ENCODE results near the gene TUBA4A.

TUBA4A gene

DNA sequence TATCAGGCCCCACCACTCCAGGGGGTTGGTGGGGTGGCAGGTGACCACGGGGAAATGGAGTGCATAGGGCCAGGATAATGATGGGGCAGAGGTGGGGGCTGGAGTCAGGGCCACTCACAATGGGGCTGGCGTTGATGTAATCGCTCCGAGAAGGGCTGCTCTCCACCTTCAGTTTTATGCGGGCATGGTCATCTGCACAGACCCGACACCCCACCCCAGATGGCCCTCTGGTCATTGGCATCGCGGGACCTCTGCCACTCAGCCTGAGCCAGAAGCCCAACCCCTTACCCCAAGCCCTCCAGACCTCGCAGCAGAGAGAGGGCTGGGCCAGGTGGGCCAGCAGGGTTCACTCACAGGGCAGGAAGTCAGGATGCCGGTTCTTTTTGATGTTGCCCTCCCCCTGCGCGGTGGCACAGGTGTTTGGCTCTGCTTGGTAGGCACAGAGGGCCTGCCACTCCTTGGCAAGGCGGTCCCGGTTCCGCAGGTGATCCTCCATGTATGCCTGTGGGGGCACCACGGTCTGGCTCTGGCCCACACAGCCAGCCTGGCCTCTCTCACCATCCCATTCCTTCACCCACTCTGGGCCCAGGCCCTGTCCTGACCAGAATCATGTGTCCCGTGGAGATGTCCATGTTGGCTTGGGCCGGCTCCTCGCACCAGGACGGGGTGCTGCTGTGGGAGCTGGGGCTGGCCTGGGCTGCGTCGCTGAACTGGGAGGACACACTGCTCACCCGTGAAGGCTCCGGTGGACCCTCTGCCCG, 43.1 kb upstream of the TUBA4A start:
- no peak for TF ChIP-seq CTCF (IDR thresholded peaks at IDR 0.05; ENCODE audit: extremely low read depth, missing control alignments)
- DNase-seq (ENCODE audit: low spot score): no peak

DNA sequence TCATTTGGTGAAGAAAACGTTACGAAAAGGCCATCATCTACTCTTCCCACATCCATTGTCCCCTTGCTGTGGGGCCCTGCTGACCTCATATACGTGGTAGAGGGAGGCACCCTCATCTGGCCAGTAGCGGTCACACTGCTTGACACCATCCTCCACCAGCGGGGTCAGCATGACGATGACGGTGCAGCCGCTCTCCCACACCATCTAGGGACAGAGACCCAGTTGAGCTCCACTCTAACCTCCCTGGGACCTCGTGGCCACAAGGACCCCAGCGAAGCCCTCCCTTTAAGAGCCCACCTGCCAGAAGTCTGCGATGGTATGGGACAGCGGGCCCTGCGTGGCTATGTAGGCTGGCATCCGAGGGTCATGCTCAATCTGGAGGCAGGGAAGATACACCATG, 42.4 kb upstream of the TUBA4A start:
- no peak for TF ChIP-seq CTCF (IDR thresholded peaks at IDR 0.05; ENCODE audit: extremely low read depth, missing control alignments)
- no peak for DNase-seq (ENCODE audit: low spot score)

GRCh38 chr2:219294356-219295351, 40.9 kb upstream of the TUBA4A start:
- DNase-seq (ENCODE audit: low spot score): peak; percentile 99
- peak; percentile 99 for TF ChIP-seq CTCF (IDR thresholded peaks at IDR 0.05; ENCODE audit: extremely low read depth, missing control alignments)

GRCh38 chr2:219293736-219294231, 40.1 kb upstream of the TUBA4A start:
- no peak for TF ChIP-seq CTCF (IDR thresholded peaks at IDR 0.05; ENCODE audit: extremely low read depth, missing control alignments)

DNA sequence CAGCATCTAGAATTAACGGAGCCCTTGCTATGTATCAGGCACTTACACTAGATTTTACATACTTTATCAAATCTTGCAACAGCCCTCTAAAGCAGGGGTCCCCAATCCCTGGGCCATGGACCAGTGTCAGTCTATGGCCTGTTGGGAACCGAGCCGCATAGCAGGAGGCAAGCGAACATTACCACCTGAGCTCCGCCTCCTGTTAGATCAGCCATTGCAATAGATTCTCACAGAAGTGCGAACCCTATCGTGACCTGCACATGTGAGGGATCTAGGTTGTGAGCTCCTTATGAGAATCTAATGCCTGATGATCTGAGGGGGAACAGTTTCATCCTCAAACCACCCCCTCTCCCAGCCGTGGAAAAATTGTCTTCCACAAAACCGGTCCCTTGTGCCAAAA, 38.9 kb upstream of the TUBA4A start:
- TF ChIP-seq CTCF (IDR thresholded peaks at IDR 0.05; ENCODE audit: extremely low read depth, missing control alignments): no peak

More at GRCh38 chr2:219293736-219294231, 40.1 kb upstream of the TUBA4A start:
- DNase-seq (ENCODE audit: low spot score): no peak

DNA sequence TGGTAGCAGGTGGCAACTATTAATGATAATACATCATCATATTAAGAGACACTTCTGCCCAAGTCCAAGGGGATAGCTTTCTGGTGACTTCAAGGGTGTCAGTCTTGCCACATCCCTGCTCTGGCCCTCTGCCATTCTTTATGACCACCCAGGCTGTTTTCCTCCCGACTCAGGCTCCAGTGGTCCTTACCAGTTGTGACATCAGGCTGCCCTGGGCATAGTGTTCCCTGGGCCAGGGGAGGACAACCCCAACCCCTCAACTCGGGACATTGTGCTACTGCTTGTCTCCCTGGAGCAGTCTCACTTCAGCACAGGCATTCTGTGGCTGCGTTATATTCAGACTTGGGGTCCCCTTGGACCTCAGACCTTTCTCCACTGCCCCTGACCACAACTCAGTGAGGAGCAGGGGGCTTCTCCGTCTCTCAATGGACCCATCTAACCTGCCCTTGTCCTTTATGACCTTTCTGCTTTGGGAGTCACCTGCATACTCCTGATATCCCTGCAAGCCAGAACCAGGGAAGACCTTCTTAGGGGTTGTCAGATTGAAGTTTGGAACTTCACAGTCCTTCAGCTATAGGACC, 38.3 kb upstream of the TUBA4A start:
- no peak for DNase-seq (ENCODE audit: low spot score)

More for the DNA sequence above, 38.9 kb upstream of the TUBA4A start:
- no peak for DNase-seq (ENCODE audit: low spot score)

More for the DNA sequence above, 38.3 kb upstream of the TUBA4A start:
- TF ChIP-seq CTCF (IDR thresholded peaks at IDR 0.05; ENCODE audit: extremely low read depth, missing control alignments): no peak
